Liver (tissue), 9 donors: ENCODE data around the gene TSGA10. TPM values are rescaled to one million over a fixed set of nuclear protein-coding genes. Genes with fewer than 3 reads are reported as not detected.

Experiments
- DNase-seq: peaks from one replicate; pipeline ENCODE4 v3.0.0-alpha.2; 2017; ENCODE audit warnings: low spot score
- H3K27ac ChIP-seq, 2 donors: one replicate each; pipeline ENCODE4 v1.7.0; 2013; ENCODE audit warnings: inconsistent platforms in 2 of 2, low read length in 2 of 2, control low read depth in 1 of 2, low read depth in 1 of 2, mild to moderate bottlenecking in 1 of 2
- H3K27me3 ChIP-seq, 4 donors: one replicate each; pipeline versions ENCODE4 v1.6.1 to v1.7.0; 2013; ENCODE audit warnings: low read length in 3 of 4, inconsistent platforms in 1 of 4, mild to moderate bottlenecking in 1 of 4, moderate library complexity in 1 of 4; ENCODE audit not compliant: control insufficient read depth in 4 of 4, insufficient read depth in 4 of 4
- H3K36me3 ChIP-seq, 4 donors: one replicate each; pipeline versions ENCODE4 v1.6.1 to v1.7.0; 2013; ENCODE audit warnings: low read length in 3 of 4, mild to moderate bottlenecking in 3 of 4, low read depth in 1 of 4, moderate library complexity in 1 of 4; ENCODE audit not compliant: control insufficient read depth in 4 of 4, insufficient read depth in 3 of 4
- H3K4me1 ChIP-seq, 4 donors: one replicate each; pipeline versions ENCODE4 v1.6.1 to v1.7.0; 2013; ENCODE audit warnings: low read length in 3 of 4, mild to moderate bottlenecking in 3 of 4, moderate library complexity in 1 of 4; ENCODE audit not compliant: control insufficient read depth in 4 of 4, insufficient read depth in 4 of 4
- H3K4me3 ChIP-seq, 3 donors: one replicate each; pipeline versions ENCODE4 v1.6.1 to v1.7.0; 2013; ENCODE audit warnings: low read length in 3 of 3, control low read depth in 1 of 3, low read depth in 1 of 3, mild to moderate bottlenecking in 1 of 3
- H3K9ac ChIP-seq, 2 donors: one replicate each; pipeline ENCODE4 v1.7.0; 2013; ENCODE audit warnings: low read length in 2 of 2, mild to moderate bottlenecking in 2 of 2, moderate library complexity in 2 of 2, control low read depth in 1 of 2, low read depth in 1 of 2
- H3K9me3 ChIP-seq, 4 donors: one replicate each; pipeline versions ENCODE4 v1.6.1 to v1.7.0; 2013; ENCODE audit warnings: low read length in 3 of 4; ENCODE audit not compliant: control insufficient read depth in 4 of 4
- ATF3 ChIP-seq: IDR thresholded peaks from 2 replicates; pipeline ENCODE4 v1.6.1; 2016; ENCODE audit warnings: antibody characterized with exemption
- CTCF ChIP-seq: fragments of 150-350 bp; IDR thresholded peaks from 2 replicates; pipeline ENCODE4 v1.5.1; 2017; ENCODE audit warnings: improper control_type of control experiment, low read depth, low read length; ENCODE audit not compliant: missing input control
- EGR1 ChIP-seq, 2 donors: IDR thresholded peaks; 2 replicates each; pipeline ENCODE4 v1.6.1; 2016 to 2018; ENCODE audit warnings: antibody characterized with exemption in 2 of 2, low read depth in 2 of 2
- FOXA1 ChIP-seq: IDR thresholded peaks from 2 replicates; pipeline ENCODE4 v1.6.1; 2016; ENCODE audit warnings: antibody characterized with exemption
- FOXA2 ChIP-seq: IDR thresholded peaks from 2 replicates; pipeline ENCODE4 v1.6.1; 2016; ENCODE audit warnings: antibody characterized with exemption
- GABPA ChIP-seq, 2 donors: IDR thresholded peaks in 1 of 2; conservative IDR thresholded peaks in 1 of 2; 2 replicates each; pipeline ENCODE4 v1.6.1; 2016; ENCODE audit warnings: antibody characterized with exemption in 2 of 2, mild to moderate bottlenecking in 1 of 2, moderate library complexity in 1 of 2
- HNF4A ChIP-seq, 2 donors: conservative IDR thresholded peaks; 2 replicates each; pipeline ENCODE4 v1.6.1; 2016; ENCODE audit warnings: antibody characterized with exemption in 2 of 2, mild to moderate bottlenecking in 2 of 2
- HNF4G ChIP-seq: IDR thresholded peaks from 2 replicates; pipeline ENCODE4 v1.6.1; 2016; ENCODE audit warnings: antibody characterized with exemption
- JUND ChIP-seq, 2 donors: IDR thresholded peaks; 2 replicates each; pipeline ENCODE4 v1.6.1; 2016; ENCODE audit warnings: antibody characterized with exemption in 2 of 2
- MAX ChIP-seq: IDR thresholded peaks from 2 replicates; pipeline ENCODE4 v1.6.1; 2016; ENCODE audit warnings: antibody characterized with exemption
- NR2F2 ChIP-seq: IDR thresholded peaks from 2 replicates; pipeline ENCODE4 v1.6.1; 2016; ENCODE audit warnings: antibody characterized with exemption
- RAD21 ChIP-seq, 2 donors: IDR thresholded peaks; 2 replicates each; pipeline ENCODE4 v1.6.1; 2016; ENCODE audit warnings: antibody characterized with exemption in 2 of 2, mild to moderate bottlenecking in 2 of 2
- REST ChIP-seq: IDR thresholded peaks from 2 replicates; pipeline ENCODE4 v1.6.1; 2016; ENCODE audit warnings: antibody characterized with exemption, mild to moderate bottlenecking
- RXRA ChIP-seq, 2 donors: IDR thresholded peaks; 2 replicates each; pipeline ENCODE4 v1.6.1; 2017 to 2018; ENCODE audit warnings: antibody characterized with exemption in 2 of 2, mild to moderate bottlenecking in 1 of 2
- SP1 ChIP-seq: IDR thresholded peaks from 2 replicates; pipeline ENCODE4 v1.6.1; 2018; ENCODE audit warnings: antibody characterized with exemption, mild to moderate bottlenecking
- TAF1 ChIP-seq: conservative IDR thresholded peaks from 2 replicates; pipeline ENCODE4 v1.6.1; 2016; ENCODE audit warnings: antibody characterized with exemption, mild to moderate bottlenecking
- YY1 ChIP-seq: IDR thresholded peaks from 2 replicates; pipeline ENCODE4 v1.6.1; 2016; ENCODE audit warnings: antibody characterized with exemption, mild to moderate bottlenecking
- ZBTB33 ChIP-seq: IDR thresholded peaks from 2 replicates; pipeline ENCODE4 v1.6.1; 2016; ENCODE audit warnings: antibody characterized with exemption
- WGBS: extraction: QIAGEN DNeasy Blood & Tissue Kit; methylation state at CpG from one replicate; pipeline ENCODE4 v1.1.7; 2013; 5-methylcytosine and 5-hydroxymethylcytosine counted together
- polyA plus RNA-seq, 2 donors: library from polyadenylated mRNA; stranded (reverse) in 1 of 2; unstranded in 1 of 2; fragments of 200-250 nt in 1 of 2; fragments of >200 nt in 1 of 2; fragmentation: Nextera tagmentation in 1 of 2; extraction: Ambion mirVana in 1 of 2; gene quantifications; one replicate each; pipeline versions ENCODE4 v1.2.1 to v1.2.3, GENCODE V29; 2013 to 2015
- total RNA-seq, 2 donors: library from RNA; depleted of rRNA; stranded (reverse); fragments of >200 nt; gene quantifications; one replicate each; pipeline ENCODE4 v1.2.3, GENCODE V29; 2014
- donor health status: healthy.
- donor health status: healthy.
- donor health status: healthy.
- donor health status: healthy.
- donor health status: healthy.

Gene TSGA10
- total and polyA plus RNA-seq, 4 donors, result 0.93 to 4.4 (median 3.8) TPM

GRCh38 chr2:99088017-99088416 is 66.7 kb downstream of the TSGA10 start:
- DNase-seq, result no peak
- no peak overlapping the region for H3K27ac ChIP-seq
- no peaks in the 10 kb centered on the region for H3K36me3 ChIP-seq
- H3K9ac ChIP-seq, result no peak overlapping the region
- H3K27me3 ChIP-seq, result no peaks in the 10 kb centered on the region
- WGBS, result 86% methylated on average over 1 of the region's 1 CpG
- no peak for TF ChIP-seq HNF4G
- no peak for TF ChIP-seq ATF3
- no peak for TF ChIP-seq TAF1
- TF ChIP-seq ZBTB33, result no peak
- TF ChIP-seq JUND (IDR thresholded peaks at IDR 0.05), result no peak
- TF ChIP-seq RAD21 (IDR thresholded peaks at IDR 0.05), result no peak
- TF ChIP-seq NR2F2, result no peak
- TF ChIP-seq FOXA1, result no peak
- TF ChIP-seq RXRA (IDR thresholded peaks at IDR 0.05), result no peak
- TF ChIP-seq FOXA2, result no peak
- TF ChIP-seq SP1, result no peak
- no peak for TF ChIP-seq EGR1 (IDR thresholded peaks at IDR 0.05; ENCODE audit: low read depth in 2 of 2)
- TF ChIP-seq GABPA (IDR thresholded peaks at IDR 0.05 in 1 of 2, conservative IDR thresholded peaks at IDR 0.05 in 1 of 2), result no peak
- TF ChIP-seq REST, result no peak
- TF ChIP-seq YY1, result no peak
- no peak for TF ChIP-seq MAX
- no peak for TF ChIP-seq HNF4A (conservative IDR thresholded peaks at IDR 0.05)
- TF ChIP-seq CTCF, result no peak
- H3K4me3 ChIP-seq, result no peak overlapping the region
- H3K4me1 ChIP-seq, result no peaks in the 10 kb centered on the region
- no peaks in the 10 kb centered on the region for H3K9me3 ChIP-seq
